Keratinocyte (primary cell): ENCODE results near the gene SSTR4.

Experiments used
- EZH2 ChIP-seq: IDR thresholded peaks from one replicate; pipeline ENCODE4 v1.6.1; 2012; ENCODE audit warnings: inconsistent platforms, mild to moderate bottlenecking, low read length, moderate library complexity
- TF ChIP-seq, protein P1 (sequence below), 3 experiments: IDR thresholded peaks in 1 of 3; conservative IDR thresholded peaks in 1 of 3; optimal IDR thresholded peaks in 1 of 3; 2 replicates in 2 of 3; 3 replicates in 1 of 3; pipeline versions ENCODE3 to v1.5.1; 2011; ENCODE audit warnings: low read length in 3 of 3, mild to moderate bottlenecking in 3 of 3, moderate library complexity in 2 of 3, control low read depth in 1 of 3, inconsistent platforms in 1 of 3; ENCODE audit not compliant: insufficient read depth in 2 of 3; ENCODE audit errors: extremely low read depth in 1 of 3

GRCh38 chr20:23059001-23059400 is 23.9 kb downstream of the SSTR4 start:
- TF ChIP-seq, protein P1, sequence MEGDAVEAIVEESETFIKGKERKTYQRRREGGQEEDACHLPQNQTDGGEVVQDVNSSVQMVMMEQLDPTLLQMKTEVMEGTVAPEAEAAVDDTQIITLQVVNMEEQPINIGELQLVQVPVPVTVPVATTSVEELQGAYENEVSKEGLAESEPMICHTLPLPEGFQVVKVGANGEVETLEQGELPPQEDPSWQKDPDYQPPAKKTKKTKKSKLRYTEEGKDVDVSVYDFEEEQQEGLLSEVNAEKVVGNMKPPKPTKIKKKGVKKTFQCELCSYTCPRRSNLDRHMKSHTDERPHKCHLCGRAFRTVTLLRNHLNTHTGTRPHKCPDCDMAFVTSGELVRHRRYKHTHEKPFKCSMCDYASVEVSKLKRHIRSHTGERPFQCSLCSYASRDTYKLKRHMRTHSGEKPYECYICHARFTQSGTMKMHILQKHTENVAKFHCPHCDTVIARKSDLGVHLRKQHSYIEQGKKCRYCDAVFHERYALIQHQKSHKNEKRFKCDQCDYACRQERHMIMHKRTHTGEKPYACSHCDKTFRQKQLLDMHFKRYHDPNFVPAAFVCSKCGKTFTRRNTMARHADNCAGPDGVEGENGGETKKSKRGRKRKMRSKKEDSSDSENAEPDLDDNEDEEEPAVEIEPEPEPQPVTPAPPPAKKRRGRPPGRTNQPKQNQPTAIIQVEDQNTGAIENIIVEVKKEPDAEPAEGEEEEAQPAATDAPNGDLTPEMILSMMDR (optimal IDR thresholded peaks at IDR 0.05 in 1 of 3, IDR thresholded peaks at IDR 0.05 in 1 of 3, conservative IDR thresholded peaks at IDR 0.05 in 1 of 3; ENCODE audit: extremely low read depth in 1 of 3, insufficient read depth in 2 of 3, low read length in 3 of 3), result no peak
- TF ChIP-seq EZH2, result no peak
